Ascending aorta (tissue), 2 donors: Measurements from ENCODE around the gene CFB. TPM values are rescaled to one million over a fixed set of nuclear protein-coding genes. Genes with fewer than 3 reads are reported as not detected.
"Not testable (repeated sequence)": the region's sequence is repeated elsewhere in the genome, so short reads cannot be mapped to it uniquely, and the experiment has no call there.

Experiments used
- DNase-seq, 2 donors: peaks; one replicate each; pipeline ENCODE4 v3.0.0-alpha.2; 2019; ENCODE audit warnings: low spot score in 2 of 2
- H3K27ac ChIP-seq, 2 donors: fragments of 200-600 bp; sonication (generic); one replicate each; pipeline ENCODE4 v1.5.1; 2016 to 2017; ENCODE audit warnings: mild to moderate bottlenecking in 1 of 2
- H3K27me3 ChIP-seq: fragments of 200-600 bp; sonication (generic); one replicate; pipeline ENCODE4 v1.5.1; 2017
- H3K36me3 ChIP-seq, 2 donors: fragments of 200-600 bp; sonication (generic); one replicate each; pipeline ENCODE4 v1.5.1; 2016
- H3K4me1 ChIP-seq, 2 donors: fragments of 200-600 bp; sonication (generic); one replicate each; pipeline ENCODE4 v1.5.1; 2016 to 2017; ENCODE audit warnings: mild to moderate bottlenecking in 1 of 2
- H3K4me3 ChIP-seq, 2 donors: fragments of 200-600 bp; sonication (generic); one replicate each; pipeline ENCODE4 v1.5.1; 2016 to 2017; ENCODE audit warnings: mild to moderate bottlenecking in 1 of 2
- H3K9me3 ChIP-seq, 2 donors: fragments of 200-600 bp; sonication (generic); one replicate each; pipeline ENCODE4 v1.5.1; 2016
- CTCF ChIP-seq, 3 experiments: fragments of 200-600 bp in 2 of 3; fragments of 450-650 bp in 1 of 3; sonication (generic) in 2 of 3; IDR thresholded peaks; one replicate each; pipeline ENCODE4 v1.5.1; 2016 to 2019; ENCODE audit warnings: antibody characterized with exemption in 3 of 3, mild to moderate bottlenecking in 1 of 3, moderate library complexity in 1 of 3
- intact Hi-C: fragments of 100-400 bp; cut with DNase I; formaldehyde crosslinking; loops from one replicate; pipeline ENCODE4 v1.15.1; 2023
- total RNA-seq: library from RNA; depleted of rRNA; stranded (reverse); fragments of >200 nt; gene quantifications from one replicate; pipeline ENCODE4 v1.1.0, GENCODE V29; 2016

The CFB gene
- total RNA-seq, 1 donor from 2014 or later, result 132 TPM

- Histone ChIP-seq H3K9me3 (no peaks in the 10 kb centered on the region), H3K36me3 (no peaks in the 10 kb centered on the region), H3K27me3 (no peaks in the 10 kb centered on the region), H3K4me3 (peak within 1 kb of the TSS; percentile 79 to 88), H3K27ac (peak within 1 kb of the TSS; percentile 77), H3K4me1 (peaks cover 6 to 7% of the 10 kb centered on the region in 2 donors)
- TF ChIP-seq CTCF (IDR thresholded peaks at IDR 0.05), result no peak
- DNase-seq, result peak; percentile 63 to 94
- intact Hi-C loops, result loop anchor here (2.0 to 5.0 kb wide), 2 partner anchors 43 to 1370 kb away; partner anchors contain the start of genes RPS18 and VPS52
Observed at GRCh38 chr6:31901953-31902643, 43.8 kb upstream of the CFB start, which contains the start of gene ZBTB12. Gene ZBTB12 (minus strand): TSS chr6:31902086. CDS start chr6:31901305, 781 bp downstream.

- peak overlapping the region in 1 of 2 donors; percentile 23 for H3K27ac ChIP-seq
Observed at GRCh38 chr6:31903957-31904356, 41.9 kb upstream of the CFB start.

DNA sequence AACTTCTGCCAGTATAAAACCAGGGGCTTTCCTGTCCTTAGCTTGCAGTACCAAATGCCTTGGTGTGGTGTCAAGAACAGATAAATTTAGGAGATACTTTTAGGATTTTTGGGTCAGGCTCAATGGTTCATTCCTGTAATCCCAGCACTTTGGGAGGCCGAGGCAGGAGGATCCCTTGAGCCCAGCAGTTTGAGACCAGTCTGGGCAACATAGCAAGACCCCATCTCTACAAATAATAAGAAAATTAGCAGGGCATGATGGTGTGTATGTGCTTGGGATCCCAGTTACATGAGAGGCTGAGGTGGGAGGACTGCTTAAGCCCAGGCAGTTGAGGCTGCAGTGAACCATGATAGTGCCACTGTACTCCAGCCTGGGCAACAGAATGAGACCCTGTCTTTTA is 40.9 kb upstream of the CFB start:
- no peak for TF ChIP-seq CTCF (IDR thresholded peaks at IDR 0.05)
- Histone ChIP-seq H3K4me3 (no peak overlapping the region), H3K27me3 (no peaks in the 10 kb centered on the region), H3K36me3 (no peaks in the 10 kb centered on the region), H3K4me1 (peaks cover 4 to 7% of the 10 kb centered on the region in 2 donors), H3K27ac (no peak overlapping the region), H3K9me3 (no peaks in the 10 kb centered on the region)
- DNase-seq, result no peak
- intact Hi-C loops, result no loop called here

More at GRCh38 chr6:31903957-31904356, 41.9 kb upstream of the CFB start:
- Histone ChIP-seq H3K4me3 (no peak overlapping the region), H3K4me1 (peaks cover 4 to 7% of the 10 kb centered on the region in 2 donors), H3K36me3 (no peaks in the 10 kb centered on the region), H3K27me3 (no peaks in the 10 kb centered on the region), H3K9me3 (no peaks in the 10 kb centered on the region)
- no peak for DNase-seq
- intact Hi-C loops, result loop anchor here (2.0 to 5.0 kb wide), 2 partner anchors 41 to 1368 kb away; partner anchors contain the start of genes RPS18 and VPS52
- TF ChIP-seq CTCF (IDR thresholded peaks at IDR 0.05), result no peak

- Histone ChIP-seq H3K4me1 (peaks cover 7% of the 10 kb centered on the region in 2 donors), H3K9me3 (no peaks in the 10 kb centered on the region), H3K4me3 (no peak overlapping the region), H3K27ac (no peak overlapping the region), H3K27me3 (no peaks in the 10 kb centered on the region), H3K36me3 (no peaks in the 10 kb centered on the region)
- DNase-seq, result no peak
- TF ChIP-seq CTCF (IDR thresholded peaks at IDR 0.05), result no peak
- intact Hi-C loops, result no loop called here
Observed at GRCh38 chr6:31906122-31906521, 39.8 kb upstream of the CFB start.

- H3K9me3 ChIP-seq, H3K36me3 ChIP-seq, H3K27ac ChIP-seq, H3K4me1 ChIP-seq, H3K4me3 ChIP-seq, H3K27me3 ChIP-seq, DNase-seq, intact Hi-C loops: not testable (repeated sequence)
Observed at GRCh38 chr6:31906727-31907126, 39.2 kb upstream of the CFB start.

DNA sequence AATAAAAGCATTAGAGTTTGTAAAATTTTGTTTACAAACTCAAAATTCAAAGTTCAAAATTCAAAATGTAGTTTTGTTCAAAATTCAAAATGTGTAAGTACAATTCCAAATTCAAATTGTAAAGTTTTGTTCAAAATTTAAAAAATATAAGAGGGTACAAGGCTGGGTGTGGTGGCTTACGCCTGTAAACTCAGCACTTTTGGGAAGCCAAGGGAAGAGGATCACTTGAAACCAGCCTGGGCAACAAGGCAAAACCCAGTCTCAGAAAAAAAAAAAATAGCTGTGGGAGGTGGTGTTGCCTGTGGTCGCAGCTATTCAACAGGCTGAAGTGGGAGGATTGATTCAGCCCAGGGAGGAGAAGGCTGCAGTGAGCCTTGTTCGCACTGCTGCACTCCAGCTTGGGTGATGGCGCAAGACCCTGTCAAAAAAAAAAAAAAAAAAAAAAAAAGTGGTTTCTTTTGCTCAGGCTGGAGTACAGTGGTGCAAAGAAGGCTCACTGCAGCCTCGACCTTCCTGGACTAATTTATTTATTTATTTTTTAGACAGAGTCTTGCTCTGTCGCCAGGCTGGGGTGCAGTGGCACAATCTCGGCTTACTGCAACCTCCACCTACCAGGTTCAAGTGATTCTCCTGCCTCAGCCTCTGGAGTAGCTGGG is 38.6 kb upstream of the CFB start:
- DNase-seq, result no peak
- Histone ChIP-seq H3K27ac (no peak overlapping the region), H3K36me3 (no peaks in the 10 kb centered on the region), H3K27me3 (no peaks in the 10 kb centered on the region), H3K4me1 (peaks cover 7 to 9% of the 10 kb centered on the region in 2 donors), H3K9me3 (no peaks in the 10 kb centered on the region), H3K4me3 (no peak overlapping the region)
- intact Hi-C loops, result no loop called here
- TF ChIP-seq CTCF (IDR thresholded peaks at IDR 0.05), result no peak

- H3K4me1 ChIP-seq, intact Hi-C loops, H3K27me3 ChIP-seq, H3K27ac ChIP-seq, H3K36me3 ChIP-seq, DNase-seq, H3K4me3 ChIP-seq, H3K9me3 ChIP-seq: not testable (repeated sequence)
Observed at GRCh38 chr6:31908255-31908654, 37.6 kb upstream of the CFB start.
